ENCODE results near the gene FNDC1.

The FNDC1 gene

GRCh38 chr6:159313018-159313417, 143.8 kb downstream of the FNDC1 start:
- no peak for DNase-seq

DNA sequence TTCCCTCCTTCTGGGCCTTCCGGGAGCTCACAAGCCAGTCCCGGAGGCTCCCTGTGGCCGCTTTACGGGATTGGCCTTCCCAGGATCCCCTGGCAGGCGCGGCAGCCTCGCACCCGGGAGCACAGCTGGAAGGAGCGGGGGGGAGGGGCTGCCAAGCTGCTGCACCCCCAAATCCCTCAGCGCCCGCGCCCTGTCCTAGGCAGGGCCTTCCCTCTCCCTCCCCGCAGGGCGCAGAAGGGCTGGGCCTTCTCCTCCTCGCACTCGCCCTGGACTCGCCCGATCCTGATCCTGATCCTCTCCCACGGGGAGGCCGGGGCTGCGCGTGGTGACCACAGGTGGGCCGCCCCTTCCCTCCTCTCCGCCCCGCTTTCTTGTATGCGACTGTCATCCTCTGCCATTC, 146.4 kb downstream of the FNDC1 start:
- DNase-seq: no peak

- DNase-seq: no peak
Observed at GRCh38 chr6:159317430-159317829, 148.2 kb downstream of the FNDC1 start.

GRCh38 chr6:159321267-159321666, 152.1 kb downstream of the FNDC1 start:
- no peak for DNase-seq
